HCT116 (cell line): ENCODE data around the gene BSG.

Experiments used
- CTCF ChIP-seq, 3 experiments: fragments of 200-600 bp in 1 of 3; sonication (generic) in 1 of 3; IDR thresholded peaks in 2 of 3; conservative IDR thresholded peaks in 1 of 3; 2 replicates each; pipeline ENCODE4 v1.5.1; 2012 to 2017; ENCODE audit warnings: low read depth in 2 of 3, low read length in 2 of 3, antibody characterized with exemption in 1 of 3, borderline replicate concordance in 1 of 3, control low read depth in 1 of 3, mild to moderate bottlenecking in 1 of 3, mixed read lengths in 1 of 3, mixed run types in 1 of 3, moderate library complexity in 1 of 3; ENCODE audit not compliant: insufficient read depth in 1 of 3
- EZH2phosphoT487 ChIP-seq: fragments of 200-600 bp; IDR thresholded peaks from 2 replicates; pipeline ENCODE4 v1.6.1; 2018; ENCODE audit warnings: antibody characterized with exemption, borderline replicate concordance
- POLR2A ChIP-seq: IDR thresholded peaks from 2 replicates; pipeline ENCODE4 v1.7.0; 2011; ENCODE audit warnings: borderline replicate concordance; ENCODE audit not compliant: insufficient read depth, insufficient read length; ENCODE audit errors: extremely low read depth
- RAD21 ChIP-seq: IDR thresholded peaks from 2 replicates; pipeline ENCODE4 v1.6.1; 2012; ENCODE audit warnings: low read depth, mild to moderate bottlenecking
- ZFX ChIP-seq: fragments of 450-650 bp; IDR thresholded peaks from 2 replicates; pipeline ENCODE4 v1.6.1; 2017

GRCh38 chr19:585551-586110, 13.2 kb downstream of the BSG start:
- TF ChIP-seq POLR2A, result no peak
- no peak for TF ChIP-seq EZH2phosphoT487
- TF ChIP-seq CTCF (IDR thresholded peaks at IDR 0.05 in 2 of 3, conservative IDR thresholded peaks at IDR 0.05 in 1 of 3; ENCODE audit: borderline replicate concordance in 1 of 3, insufficient read depth in 1 of 3, low read depth in 2 of 3, low read length in 2 of 3), result no peak
- no peak for TF ChIP-seq ZFX
- no peak for TF ChIP-seq RAD21
